GM12892 (cell line): ENCODE data around the gene SKIL.

Experiments
- POLR2A ChIP-seq: IDR thresholded peaks from 2 replicates; pipeline ENCODE4 v1.6.1; 2011; ENCODE audit warnings: low read depth, low read length, control low read depth
- POLR2AphosphoS5 ChIP-seq: IDR thresholded peaks from 2 replicates; pipeline ENCODE4 v1.6.1; 2011; ENCODE audit warnings: low read depth, low read length, control low read depth
- TAF1 ChIP-seq: IDR thresholded peaks from 2 replicates; pipeline ENCODE4 v1.6.1; 2011; ENCODE audit warnings: low read depth, mild to moderate bottlenecking, control low read depth, low read length, borderline replicate concordance

DNA sequence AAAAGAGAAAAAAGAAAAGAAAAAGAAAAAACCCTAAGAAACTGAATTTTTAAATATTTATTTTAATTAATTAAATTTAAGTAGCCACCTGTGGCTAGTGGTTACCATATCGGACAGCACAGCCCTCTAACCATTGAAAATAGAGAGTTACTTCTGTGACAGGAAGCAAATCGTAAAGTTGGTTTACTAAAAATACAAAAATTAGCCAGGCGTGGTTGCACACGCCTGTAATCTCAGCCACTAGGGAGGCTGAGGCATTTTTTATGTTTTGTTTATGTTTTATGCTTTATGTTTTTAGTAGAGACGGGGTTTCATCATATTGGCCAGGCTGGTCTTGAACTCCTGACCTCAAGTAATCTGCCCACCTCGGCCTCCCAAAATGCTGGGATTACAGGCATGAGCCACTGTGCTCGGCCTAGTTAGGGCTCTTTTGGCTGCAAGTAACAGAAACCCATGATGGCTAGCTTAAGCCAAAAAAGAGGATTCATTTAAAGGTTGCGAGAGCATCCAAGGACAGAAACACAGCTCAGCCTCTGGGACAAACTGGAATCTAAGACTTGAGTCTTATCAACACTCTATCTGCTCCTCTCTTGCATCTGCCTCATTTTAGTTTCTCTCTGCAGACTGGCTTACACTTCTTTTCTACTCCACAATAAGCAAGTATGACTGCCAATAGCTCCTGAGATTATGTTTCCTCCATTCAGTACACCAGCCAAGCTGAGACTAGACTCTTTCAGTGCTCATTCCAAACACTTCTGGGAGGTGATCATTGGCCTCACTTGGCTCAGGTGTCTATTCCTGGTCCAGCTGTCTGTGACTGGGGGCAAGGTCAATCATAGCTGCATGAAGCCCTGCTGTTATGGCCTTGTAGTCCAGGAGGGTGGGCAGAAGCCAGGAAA is 6.8 kb upstream of the SKIL start:
- no peak for TF ChIP-seq POLR2A
- TF ChIP-seq POLR2AphosphoS5 = no peak
- TF ChIP-seq TAF1 = no peak
